HG02938 (cell line): ENCODE data around the gene GLB1L2.

Source experiments
- ATAC-seq: cut with Tn5 transposase; IDR thresholded peaks from one replicate; pipeline ENCODE4 v1.9.1; 2021; ENCODE audit warnings: mild to moderate bottlenecking, moderate library complexity; ENCODE audit not compliant: unreplicated experiment

The GLB1L2 gene

DNA sequence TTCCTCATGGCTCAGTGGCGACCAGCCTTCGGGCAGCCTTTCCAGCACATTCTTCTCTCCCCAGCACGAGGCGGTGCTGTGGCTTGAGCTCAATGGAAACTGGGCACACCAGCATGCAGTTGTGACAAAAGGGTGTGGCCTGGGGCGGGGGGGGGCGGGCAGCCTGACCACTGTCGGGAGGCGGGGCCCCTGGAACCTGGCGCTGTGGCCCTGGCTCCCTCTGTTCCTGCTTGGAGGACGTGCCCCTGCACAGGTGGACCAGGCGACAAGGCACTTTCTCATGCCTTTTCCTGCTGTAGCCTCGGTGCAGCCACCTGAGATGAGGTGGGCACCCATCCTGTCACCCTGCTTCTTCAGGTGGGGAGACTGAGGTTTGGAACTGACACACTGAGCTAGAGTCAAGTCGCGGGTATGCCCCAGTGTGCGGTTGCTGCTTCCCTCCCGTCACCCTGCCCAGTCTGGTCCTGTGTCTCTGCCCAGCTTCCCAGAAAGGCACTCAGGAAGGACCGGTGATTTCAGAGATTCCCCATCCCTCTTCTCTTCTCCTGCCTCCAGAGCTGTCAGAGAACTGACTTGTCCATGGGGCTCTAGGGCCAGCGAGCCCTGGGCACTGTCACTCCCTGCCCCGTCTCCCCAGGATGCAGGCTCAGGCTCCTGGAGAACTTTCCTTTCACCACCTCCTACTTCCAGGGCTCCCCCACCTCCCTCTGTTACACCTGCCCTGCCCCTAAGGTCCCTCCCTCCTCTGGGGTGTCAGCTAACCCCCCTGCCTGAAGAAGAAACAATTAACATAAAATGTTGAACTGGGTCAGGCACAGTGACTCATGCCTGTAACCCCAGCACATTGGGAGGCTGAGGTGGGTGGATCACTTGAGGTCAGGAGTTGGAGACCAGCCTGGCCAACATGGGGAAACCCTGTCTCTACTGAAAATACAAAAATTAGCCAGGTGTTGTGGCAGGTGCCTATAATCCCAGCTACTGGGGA, 70.3 kb downstream of the GLB1L2 start:
- no peak for ATAC-seq

DNA sequence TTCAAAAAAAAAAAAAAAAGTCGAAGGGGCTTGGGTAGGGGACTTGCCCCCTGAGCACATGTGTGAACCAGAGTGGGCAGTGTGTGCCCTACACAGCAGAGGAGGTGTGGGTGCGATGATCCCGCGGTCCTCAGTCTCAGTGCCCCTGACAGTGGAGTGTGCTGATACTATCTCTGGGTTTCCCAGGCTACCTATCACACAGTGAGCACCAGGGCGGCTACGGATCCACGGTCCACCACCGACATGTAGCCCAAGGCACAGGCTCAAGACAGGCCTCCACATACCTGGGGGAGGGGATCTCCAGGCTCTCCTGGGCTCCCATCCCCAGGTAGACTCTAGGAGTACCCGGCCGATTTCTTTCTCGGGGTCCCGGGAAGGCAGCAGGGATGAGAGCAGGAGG, 71.1 kb downstream of the GLB1L2 start:
- ATAC-seq = no peak

DNA sequence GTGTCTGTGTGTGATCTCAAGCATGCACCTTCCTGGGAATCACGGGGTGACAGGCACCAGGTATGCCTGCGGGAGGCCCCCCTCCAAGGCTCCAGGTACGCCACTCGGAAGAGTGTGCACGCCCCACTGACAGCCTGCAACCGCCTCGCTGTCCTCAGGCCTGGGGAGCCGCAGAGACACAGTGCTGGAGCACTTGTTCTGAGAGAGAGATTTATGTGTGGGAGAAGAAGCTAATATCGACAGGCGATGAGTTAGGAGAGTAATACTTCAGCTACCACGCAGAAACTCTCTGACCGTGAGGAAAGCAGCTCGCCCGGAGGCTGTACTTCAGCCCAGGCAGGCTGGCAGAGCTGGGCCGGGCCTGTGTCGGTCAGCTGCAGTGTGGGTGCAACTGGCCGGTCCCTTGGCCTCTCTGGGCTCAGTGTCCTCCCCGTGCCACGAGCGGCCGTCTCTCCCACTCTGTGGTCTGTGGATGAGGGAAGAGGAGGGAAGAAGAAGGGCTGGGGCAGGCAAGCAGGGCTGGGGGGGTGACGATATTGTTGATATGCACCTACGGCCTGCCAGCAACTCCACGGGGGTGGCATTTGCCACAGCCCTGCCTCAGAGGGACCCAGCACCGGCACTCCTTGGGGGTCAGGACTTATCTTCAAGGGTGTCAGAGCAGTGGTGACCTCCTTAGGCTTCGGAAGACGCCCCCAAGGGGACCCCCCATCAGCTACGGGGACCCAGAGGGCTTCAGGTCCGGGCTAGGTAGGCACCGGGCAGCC, 73.0 kb downstream of the GLB1L2 start:
- no peak for ATAC-seq

DNA sequence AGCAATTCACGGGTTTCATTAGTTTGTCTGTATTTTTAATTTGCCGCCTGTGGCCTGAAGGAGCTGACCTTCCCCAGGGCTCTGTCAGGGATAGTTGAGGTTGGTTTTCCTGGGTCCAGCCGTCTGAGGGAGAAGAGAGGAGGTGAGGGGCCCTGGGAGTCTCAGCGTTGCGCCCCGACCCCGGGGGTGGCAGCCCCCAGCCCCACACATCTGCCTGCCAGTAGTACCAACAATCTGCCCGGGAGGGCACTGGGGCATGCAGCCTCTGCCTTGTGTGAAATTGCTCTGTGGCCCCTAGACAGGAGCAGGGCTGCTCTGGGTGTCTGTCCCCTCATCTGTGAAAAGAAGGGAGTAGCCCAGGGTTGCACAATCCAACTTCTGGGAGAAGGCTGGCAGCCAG, 73.6 kb downstream of the GLB1L2 start:
- no peak for ATAC-seq

DNA sequence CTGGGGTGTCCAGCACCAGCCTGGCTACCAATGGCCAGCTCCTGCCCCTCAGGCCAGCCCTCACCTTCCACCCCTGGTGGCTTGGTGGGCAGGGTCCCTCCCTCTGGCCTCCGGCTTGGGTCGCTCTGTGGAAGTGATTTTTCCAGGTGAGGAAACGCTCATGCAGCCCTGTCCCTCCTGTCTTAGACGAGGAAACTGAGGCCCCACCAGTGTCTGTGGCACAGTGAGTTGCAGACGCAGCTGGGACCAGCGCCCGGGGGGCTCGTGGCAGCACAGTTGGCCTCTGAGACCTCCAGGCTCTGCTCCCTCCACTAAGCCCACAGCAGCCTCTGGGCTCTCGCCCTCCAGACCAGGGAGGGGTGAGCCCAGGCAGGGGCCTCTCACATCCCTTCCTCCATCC, 74.1 kb downstream of the GLB1L2 start:
- no peak for ATAC-seq

DNA sequence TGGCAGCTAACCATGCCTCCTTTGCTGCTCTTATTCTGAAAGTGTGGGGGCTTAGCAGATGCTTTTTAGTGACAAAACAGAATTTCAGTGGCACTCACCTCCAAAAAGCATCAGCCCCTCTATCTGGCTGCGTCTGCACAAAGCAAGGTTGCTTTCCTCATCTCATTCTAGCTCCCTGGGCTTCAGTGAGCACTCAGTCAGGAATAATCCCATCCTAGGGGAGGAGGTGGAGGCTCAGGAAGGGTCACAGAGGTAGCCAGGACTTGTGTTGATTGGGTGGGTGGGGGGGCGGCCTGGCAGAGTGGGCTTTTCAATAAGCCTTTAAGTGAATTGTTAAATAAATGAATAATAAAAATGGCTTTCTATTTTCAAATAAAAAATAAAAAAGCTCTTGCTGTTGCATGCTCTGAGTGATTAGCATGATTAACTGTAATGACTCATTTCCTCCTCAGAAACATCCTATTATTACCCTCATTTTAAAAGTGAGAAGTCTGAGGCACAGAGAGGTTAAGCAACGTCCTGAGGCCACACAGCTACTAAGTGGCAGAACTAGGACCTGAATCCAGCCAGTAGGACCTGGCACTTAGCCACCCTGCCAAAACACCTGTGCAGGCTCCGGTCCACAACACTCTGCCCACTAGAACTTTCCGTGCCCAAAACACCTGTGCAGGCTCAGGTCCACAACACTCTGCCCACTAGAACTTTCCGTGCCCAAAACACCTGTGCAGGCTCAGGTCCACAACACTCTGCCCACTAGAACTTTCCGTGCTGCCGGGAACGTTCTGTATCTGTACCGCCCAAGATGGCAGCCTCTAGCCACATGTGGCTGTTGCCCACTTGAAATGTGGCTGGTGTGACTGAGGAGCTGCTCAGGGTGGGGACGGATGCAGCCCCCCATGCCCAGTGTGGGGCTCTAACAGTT, 74.7 kb downstream of the GLB1L2 start:
- ATAC-seq = no peak

DNA sequence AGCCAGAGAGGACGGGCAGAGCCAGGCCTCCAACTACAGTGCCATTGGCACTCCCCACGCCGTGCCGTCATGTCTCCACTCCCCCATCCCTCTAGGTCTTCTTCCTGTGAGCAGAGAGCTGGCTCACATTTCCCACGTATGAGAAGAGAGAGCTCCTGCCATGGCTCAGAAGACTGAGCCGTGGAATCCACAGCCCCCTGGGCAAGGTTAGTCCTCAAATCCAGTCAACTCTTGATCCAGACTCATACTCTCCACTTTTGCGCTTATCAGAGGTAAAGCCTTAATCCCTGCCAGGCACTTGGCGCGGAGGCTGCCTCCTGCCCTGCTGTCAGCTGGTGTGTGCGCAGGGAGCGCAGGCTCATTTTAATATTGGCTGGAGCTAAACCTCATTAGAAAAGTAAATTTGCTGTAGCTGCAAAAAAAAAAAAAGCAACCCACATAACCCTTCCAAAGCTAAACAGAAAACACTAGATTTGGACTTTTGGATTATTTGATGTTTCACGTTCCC, 75.6 kb downstream of the GLB1L2 start:
- no peak for ATAC-seq

DNA sequence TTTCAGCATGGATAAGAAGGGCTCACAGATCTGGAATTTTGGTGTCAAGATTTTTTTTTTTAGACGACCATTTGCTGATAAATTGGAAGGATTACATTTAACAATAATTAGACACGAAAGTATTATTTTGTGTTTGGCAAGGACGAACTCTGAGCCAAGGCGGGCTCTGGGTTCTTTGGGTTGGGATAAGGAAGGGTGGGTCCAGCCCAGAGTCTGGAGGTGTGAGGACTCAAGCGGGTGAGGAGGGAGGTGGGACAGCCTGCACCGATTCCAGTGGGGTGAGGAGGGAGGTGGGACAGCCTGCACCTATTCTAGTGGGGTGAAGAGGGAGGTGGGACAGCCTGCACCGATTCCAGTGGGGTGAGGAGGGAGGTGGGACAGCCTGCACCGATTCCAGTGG, 76.1 kb downstream of the GLB1L2 start:
- ATAC-seq = no peak

DNA sequence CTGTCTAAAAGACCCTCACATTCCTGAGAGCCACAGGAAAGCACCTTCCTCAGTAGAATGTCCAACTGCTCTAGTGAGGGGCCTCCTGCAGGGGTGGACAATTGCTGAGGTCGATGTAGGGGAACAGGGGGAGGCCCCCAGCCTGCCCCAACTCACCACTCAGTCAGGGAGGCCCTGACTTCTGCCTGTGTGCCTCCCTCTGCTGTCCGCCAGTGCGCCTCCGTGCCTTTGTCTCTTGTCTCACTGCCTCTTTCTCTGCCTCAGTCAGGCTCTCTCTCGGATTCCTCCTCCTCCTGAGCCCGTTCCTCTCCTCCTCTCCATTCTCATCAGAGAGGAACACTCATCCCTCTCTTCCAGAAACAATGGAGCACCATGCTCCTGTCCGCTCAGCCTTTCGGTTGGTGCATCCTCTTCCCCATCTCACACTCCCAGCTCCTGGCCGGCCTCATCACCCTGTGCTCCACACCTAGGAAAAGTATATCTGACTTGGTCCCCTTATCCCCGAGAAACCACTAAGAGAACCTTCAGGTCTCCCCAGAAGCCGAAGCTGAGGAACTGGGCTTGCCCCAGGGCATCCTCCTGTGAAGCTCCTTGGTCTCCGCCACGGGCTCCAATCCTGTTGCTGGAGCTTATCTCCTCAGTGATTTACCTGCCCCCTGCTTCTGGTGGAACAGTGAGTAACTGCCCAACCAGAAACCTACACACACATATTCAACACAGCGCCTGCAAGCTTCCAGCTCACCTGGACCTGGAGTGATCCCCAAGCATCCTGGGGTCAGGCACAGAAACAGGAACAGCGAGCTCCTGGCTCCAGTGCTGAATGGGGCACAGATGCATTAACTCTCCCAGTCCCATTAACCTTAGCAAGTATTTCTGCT, 78.0 kb downstream of the GLB1L2 start:
- no peak for ATAC-seq

DNA sequence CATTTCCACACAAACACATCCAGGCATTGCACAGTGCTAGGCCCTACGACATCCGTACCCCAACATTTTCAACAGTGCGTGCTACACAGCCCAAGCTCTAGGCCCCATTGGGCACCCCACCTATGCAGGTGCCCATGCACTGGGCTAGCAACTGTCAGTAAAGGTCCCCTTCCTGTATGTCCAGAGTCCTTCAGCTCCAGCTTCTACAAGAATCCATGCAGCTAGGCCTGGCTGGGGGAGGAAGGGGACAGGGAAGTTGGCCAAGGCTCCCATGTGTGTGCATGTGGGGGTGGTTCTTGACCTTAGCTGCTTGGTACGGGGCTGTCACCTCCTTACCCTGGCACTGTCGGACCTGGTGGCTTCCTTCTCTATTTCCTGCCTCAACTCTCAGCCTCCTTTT, 79.0 kb downstream of the GLB1L2 start:
- no peak for ATAC-seq

DNA sequence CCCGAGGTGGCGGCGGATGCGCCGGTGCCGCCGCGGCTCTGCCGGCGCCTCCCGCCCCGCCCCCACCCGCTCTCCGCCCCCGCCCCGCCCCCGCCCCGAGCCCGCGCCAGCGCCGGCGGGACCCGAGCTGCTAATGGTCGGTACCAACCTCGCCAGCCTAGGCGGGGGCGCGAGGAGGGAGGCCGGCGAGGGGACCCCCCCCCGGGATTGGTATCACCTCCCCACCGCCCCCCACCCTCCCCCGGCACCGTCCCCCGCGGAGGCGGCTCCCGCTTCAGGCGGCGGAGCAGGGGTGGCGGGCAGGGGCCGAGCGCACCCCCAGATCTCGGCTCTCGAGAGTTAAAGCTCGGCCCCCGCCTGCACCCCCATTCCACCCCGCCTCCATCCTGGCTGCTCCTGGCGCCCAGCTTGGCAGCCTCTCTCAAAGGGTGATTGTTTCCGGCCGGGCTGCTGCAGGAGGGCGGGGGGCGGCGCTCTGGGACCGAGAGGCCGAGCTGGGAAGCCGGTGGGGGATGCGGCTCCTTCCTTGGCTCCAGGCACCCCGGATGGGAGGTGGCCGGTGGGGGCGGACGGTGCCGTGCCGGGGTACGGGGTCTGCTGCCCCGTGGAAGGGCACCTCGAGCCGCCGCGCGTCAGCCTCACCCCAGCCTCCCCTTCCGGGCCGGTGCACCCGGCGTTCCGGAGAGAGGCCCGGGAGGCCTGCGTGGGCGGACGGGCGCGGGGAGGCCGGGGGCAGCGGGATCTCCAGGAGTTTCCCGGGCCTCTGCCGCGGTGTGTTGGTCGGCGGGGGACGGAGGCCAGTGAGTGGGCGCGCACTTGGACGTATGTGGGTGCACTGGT, 80.6 kb downstream of the GLB1L2 start, which contains the start of gene B3GAT1:
TSS of gene B3GAT1 (minus strand) at position 40 of the 840 bp plus-strand sequence. CDS start 24,583 bp downstream, outside the sequence.
- ATAC-seq = no peak

DNA sequence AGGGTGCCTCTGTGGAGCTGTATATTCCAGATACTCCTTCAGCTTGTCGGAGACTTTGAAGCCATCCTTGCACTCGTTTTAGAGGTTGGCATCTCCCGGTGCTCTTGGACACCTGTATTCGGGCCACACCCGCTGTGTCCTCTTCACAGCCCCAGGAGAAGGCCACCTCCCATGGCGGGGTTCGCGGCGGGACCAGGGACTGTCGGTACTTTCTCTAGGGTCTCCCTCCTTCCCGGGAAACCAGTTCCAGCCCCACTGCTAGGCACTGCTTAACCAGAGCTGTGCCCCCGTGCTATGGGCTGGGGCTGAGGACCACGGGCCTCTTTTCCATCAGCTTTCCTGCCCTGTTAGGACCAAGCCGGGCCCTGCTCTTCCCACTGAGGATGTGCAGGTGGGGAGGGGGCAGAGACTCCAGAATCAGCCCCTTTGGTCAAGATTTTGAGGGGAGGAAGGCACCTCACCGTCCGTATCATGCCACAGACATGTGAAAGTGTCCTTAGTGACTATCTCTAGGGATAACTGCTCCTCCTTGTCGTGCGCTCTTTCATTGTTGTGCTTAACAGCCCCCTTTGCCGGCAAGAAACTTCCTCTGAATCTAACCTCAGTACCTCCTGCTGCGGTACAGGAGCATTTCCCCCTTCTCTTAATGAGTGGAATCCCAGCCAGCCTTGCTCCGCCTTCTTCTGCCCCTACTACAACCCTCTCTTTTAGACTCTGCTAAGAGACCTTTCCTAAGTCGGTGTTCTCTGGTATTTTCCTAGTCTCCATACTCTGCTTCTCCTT, 81.4 kb downstream of the GLB1L2 start:
- no peak for ATAC-seq

DNA sequence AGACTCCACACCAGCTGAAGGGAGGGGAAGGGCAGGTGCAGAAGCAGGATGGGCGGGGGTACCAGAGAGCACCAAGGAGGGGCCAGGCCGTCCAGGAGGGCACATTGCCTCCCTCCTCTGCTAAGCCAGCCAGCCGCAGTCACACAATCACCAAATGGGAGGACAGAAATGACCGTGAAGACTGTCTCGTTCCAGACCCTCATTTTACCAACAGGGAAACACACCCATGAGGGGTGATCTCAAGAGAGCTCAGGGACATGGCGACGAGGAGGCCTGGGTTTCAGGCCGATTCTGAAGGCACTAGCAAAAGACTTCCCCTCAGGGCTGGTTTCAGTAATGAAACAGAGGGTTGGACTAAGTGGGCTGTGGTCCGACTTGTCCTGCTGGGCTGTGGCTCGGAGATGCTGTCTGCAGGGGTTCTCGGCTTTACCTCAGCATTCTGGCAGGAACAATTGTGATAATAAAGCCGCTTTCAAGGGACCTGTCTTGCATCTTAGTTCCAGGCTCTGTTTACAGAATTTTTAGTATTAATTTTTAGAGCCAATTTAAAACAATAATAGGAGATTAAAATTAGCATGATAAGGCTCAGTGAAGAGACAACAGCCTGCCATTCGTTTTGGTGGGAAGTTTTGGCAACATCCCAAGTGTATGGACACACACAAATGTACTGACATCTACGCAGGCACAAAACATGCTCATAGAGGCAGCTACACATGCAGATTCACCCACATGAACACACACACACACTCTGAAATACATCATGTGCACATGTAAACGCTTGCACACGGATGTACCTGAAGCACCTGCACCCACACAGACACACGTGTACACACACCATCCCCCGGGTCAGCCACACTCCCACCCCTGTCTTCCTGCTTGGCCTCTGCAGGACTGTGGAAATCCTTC, 82.3 kb downstream of the GLB1L2 start:
- no peak for ATAC-seq

DNA sequence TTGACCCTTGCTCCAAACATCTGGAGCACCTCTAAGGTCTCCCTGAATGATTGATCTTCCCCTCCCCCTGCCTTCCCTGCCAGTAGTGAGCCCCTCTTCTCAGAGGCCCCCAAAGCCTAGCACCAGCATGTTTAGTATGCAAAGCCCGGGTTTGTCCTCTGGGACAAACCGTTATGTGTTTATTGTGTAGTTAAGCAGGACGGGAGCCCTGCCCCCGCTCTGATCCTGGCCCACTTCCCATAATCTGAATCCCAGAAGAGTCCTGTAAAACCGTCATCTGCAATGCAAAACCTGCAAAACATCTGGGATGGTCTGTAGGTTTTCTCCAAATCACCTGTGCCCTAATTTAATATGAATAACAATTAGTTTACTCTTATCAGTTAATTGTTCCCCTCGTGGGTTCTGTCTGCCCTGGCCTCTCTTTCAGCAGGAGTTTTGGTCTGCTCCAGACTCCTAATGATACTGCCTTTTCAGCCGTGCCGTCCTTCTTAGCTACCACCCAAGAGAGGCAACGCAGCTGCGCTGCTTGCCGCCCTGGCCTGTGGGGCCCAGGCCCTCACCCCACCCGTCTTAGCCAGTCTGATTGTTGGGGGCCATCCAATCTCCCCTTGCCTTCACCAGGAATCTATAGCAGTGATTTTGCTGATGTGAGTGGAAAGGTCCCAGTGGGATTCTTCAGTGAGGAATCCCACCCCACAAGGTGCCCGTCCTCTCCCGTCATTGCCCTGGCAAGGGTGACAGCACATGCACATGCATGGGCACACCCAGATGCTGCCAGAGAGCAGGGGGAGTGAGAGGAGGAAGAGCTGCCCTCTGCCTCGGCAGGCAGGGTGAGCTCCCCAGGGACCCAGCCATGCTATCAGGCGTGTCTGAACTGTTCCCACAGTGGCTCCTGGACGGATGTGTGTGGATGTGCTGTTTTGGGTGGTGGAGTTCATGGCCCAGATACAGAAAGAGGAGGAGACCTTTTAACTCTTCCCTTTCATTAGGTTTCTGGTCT, 83.3 kb downstream of the GLB1L2 start:
- ATAC-seq = no peak

DNA sequence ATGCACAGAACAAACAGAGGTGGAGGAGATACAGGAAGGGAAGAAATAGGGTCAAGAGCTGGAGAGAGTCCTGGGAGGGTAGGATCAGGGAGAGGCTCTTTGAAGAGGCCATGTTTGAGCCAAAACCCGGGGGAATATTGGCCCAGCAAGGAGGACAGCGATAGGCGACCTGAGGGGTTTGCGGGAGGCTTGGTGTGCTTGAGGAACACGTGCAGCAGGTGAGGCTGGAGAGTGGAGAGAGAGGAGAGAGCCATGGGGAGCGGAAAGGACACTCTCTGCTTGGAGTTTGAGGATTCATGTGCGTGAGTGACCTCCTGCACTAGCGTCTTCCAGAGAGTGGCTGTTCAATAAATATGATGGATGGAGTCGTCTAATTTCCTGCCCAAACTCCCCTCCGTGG, 84.9 kb downstream of the GLB1L2 start:
- ATAC-seq = no peak
